Superior temporal gyrus (tissue), 1 donor: Measurements from ENCODE around the gene RASGRF1.

ENCODE experiments used
- DNase-seq: peaks from one replicate; pipeline ENCODE4 v3.0.0-alpha.2; 2016; ENCODE audit errors: extremely low spot score

Gene RASGRF1

DNA sequence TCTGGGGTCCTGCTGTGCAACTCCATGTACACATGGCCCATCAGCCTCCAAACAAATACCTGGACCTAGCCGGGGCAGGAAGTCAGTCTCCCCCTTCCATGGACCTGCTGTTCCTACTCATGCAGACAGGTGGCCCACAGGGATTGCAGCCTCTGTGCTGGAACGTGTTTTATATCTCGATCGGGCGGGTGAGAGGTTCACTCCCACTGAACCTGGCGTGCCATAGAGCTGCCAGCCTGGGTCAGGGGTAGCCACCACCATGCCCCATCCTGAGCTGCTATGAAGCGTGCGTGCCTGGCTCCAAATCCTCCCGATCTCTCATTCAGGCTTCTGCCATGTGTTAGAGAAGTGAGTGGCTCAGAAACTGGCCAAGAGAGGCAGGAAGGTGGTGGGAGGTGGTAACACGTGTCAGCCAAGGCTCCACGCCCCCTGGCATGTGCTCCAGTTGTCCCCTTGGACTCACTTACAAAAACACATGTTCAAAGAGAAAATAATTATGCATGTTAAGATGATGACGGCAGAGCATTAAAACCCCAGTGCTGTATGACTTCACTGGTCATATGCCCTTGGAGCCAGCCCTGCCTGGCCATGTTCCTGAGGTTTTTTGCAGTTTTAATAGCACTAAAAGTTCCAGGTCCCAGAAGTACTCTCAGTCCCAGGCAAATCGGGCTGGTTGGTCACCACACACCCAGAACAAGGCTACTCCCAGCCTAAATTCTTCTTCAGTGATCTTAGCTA, 176.4 kb downstream of the RASGRF1 start:
- DNase-seq, result no peak

DNA sequence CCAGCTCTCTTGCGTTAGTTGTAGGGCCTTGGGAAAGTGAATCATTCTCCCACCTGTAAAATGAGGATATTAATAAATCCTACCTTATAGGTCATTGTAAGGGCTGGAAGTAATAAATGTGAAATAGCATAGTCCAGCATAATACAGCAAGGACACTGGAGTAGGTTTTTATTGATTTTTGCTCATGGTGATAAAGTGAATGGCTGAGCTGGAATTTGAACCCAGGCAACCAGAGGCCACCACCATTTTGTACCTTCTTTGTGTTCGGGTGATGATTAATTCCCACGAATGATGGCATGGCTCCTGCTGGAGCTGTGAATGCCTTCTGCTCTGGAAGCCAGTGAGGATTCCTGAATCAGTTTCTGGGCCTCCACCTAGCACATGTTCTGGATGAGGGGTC, 177.6 kb downstream of the RASGRF1 start:
- no peak for DNase-seq

GRCh38 chr15:78912316-78912715, 178.3 kb downstream of the RASGRF1 start:
- no peak for DNase-seq

DNA sequence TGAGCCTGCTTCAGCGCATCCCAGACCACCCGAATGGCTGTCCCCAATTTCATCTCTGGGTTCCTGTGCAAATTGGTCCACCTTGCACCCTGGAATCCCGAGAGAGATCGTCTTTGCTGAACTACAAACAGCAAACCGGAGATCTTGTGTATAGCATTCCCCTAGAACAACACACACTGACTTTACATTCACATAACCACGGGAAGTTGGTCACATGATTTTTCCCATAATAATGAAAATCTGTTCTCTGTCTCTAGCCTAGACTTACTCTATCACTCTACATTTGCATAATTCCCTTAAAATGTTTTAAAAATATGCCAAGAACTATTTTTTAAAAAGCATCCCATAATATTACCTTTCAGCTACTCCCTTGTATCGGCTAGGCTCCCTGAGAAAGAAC, 180.3 kb downstream of the RASGRF1 start:
- no peak for DNase-seq
